ENCODE data around the gene WIPF1.

The WIPF1 gene

DNA sequence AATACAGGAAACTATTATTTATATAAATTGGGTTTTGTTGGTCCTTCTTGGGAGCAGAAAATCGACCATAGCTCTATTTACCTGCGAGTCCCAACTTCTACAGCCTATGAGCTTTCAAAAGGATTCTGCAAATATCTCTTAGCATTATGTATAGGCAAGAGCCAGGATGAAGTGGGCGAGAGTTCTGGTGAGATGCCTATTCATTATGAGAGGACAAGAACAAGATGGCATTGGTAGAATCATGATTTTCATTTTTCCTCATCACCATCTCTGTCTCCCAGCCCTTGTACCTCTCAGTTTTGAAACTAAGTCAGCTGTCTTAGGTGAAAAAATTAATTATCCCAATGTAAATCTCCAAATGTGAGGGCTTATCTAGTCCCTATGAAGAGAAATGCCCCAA, 25.0 kb downstream of the WIPF1 start:
- TF ChIP-seq CTCF (IDR thresholded peaks at IDR 0.05; ENCODE audit: extremely low read depth, missing control alignments): no peak

GRCh38 chr2:174571669-174572323, 25.8 kb downstream of the WIPF1 start:
- no peak for TF ChIP-seq CTCF (IDR thresholded peaks at IDR 0.05; ENCODE audit: extremely low read depth, missing control alignments)
- no peak for DNase-seq (ENCODE audit: low spot score)

More for the DNA sequence above, 25.0 kb downstream of the WIPF1 start:
- DNase-seq (ENCODE audit: low spot score): no peak

DNA sequence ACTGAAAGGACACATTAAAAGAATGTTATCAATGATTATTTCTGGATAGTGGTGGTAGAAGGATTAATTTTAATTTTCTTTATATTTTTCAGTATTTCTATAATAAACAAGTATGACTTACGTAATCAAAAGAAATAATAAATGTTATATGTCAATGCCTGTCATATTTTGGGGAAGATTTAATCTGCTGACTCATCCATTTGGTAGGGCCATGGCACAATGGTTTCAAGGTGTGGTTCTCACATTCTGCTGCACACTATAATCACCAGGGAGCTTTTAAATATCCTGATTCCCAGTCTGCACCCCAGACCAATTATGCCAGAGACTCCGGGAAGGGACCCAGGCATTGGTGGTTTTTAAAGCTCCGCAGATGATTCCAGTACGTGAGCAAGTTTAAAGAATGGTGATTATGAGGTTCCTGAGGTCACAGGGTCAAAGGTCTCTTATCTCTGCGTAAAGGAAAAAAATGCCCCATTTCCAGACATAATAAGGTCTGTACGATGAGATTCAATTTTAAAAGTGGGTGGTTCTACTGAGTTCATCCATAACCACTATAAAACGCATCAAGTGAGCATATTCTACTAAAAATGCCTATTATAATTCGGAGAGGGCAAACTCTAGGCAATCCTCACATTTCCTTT, 27.2 kb downstream of the WIPF1 start:
- no peak for DNase-seq (ENCODE audit: low spot score)

GRCh38 chr2:174569678-174570077, 27.9 kb downstream of the WIPF1 start:
- DNase-seq (ENCODE audit: low spot score): no peak
- TF ChIP-seq CTCF (IDR thresholded peaks at IDR 0.05; ENCODE audit: extremely low read depth, missing control alignments): no peak

More for the DNA sequence above, 27.2 kb downstream of the WIPF1 start:
- no peak for TF ChIP-seq CTCF (IDR thresholded peaks at IDR 0.05; ENCODE audit: extremely low read depth, missing control alignments)

GRCh38 chr2:174568425-174568824, 29.2 kb downstream of the WIPF1 start:
- TF ChIP-seq CTCF (IDR thresholded peaks at IDR 0.05; ENCODE audit: extremely low read depth, missing control alignments): no peak
- DNase-seq (ENCODE audit: low spot score): no peak

GRCh38 chr2:174566871-174567270, 30.7 kb downstream of the WIPF1 start:
- no peak for TF ChIP-seq CTCF (IDR thresholded peaks at IDR 0.05; ENCODE audit: extremely low read depth, missing control alignments)

DNA sequence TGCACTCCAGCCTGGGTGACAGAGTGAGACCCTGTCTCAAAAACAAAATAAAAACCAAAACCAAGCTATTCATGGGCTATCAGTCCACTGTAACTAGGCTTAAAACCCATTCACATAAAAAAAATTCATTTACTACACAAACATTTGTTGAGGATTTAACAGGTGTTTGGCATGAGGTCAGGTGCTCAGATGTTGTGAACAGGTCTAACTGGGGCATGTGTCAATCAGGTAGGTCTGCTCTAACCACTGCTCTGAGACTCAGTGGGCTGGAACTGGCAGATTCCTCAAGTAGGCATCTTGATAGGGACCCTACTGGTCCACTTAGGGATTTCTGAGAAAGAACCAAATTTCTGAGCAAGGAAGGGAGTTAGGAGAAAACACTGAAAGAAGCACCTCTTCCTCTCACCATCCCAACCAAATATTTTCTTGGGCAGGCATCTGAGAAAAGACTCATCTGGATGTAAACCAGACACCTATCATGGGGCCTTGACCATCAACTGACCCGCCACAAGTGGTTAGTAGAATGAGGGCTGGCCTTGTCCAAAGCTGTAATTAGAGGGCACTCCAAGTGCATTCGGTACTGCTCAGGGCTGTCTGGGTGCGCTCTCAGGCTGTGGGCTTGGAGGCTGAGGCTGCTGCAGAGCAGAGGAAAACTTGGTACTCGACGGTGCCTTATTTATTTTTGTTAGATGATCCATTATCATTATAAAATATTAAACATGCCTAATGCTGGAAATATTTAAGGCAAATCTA, 33.9 kb downstream of the WIPF1 start:
- TF ChIP-seq CTCF (IDR thresholded peaks at IDR 0.05; ENCODE audit: extremely low read depth, missing control alignments): no peak
- no peak for DNase-seq (ENCODE audit: low spot score)

More at GRCh38 chr2:174566871-174567270, 30.7 kb downstream of the WIPF1 start:
- DNase-seq (ENCODE audit: low spot score): no peak

All from GM20000 (cell line).